ENCODE results near the gene ZNF655. TPM values are rescaled to one million over a fixed set of nuclear protein-coding genes. Genes with fewer than 3 reads are reported as not detected.
A peak's percentile ranks its signal among the peaks of the same experiment; 100 is the strongest.

ZNF655 gene
- polyA plus RNA-seq, 1 donor (not counting 4 experiments of a cell fraction or from before 2014, with no cell fraction given): 71.1 TPM

- H3K9me1 ChIP-seq (ENCODE audit: control insufficient read depth, extremely low read depth, insufficient read depth, low read length): no peaks in the 10 kb centered on the region
- H3K36me3 ChIP-seq (ENCODE audit: control insufficient read depth in 2 of 2, extremely low read depth in 1 of 2, insufficient read depth in 2 of 2, low read length in 2 of 2): peaks cover 1 to 8% of the 10 kb centered on the region in 2 experiments
- H3K4me1 ChIP-seq (ENCODE audit: control insufficient read depth, extremely low read depth, insufficient read depth, low read length): peaks cover 5% of the 10 kb centered on the region
- peak overlapping the region; percentile 98 for H2AFZ ChIP-seq (ENCODE audit: control insufficient read depth, low read length)
- peak overlapping the region; percentile 95 for H3K9ac ChIP-seq (ENCODE audit: control insufficient read depth, extremely low read depth, insufficient read depth, low read length)
- DNase-seq (ENCODE audit: low read depth, low spot score) (no peak), FAIRE-seq (no peak)
- H3K9me3 ChIP-seq (ENCODE audit: control insufficient read depth, low read depth, low read length): no peaks in the 10 kb centered on the region
- H3K4me3 ChIP-seq (ENCODE audit: control insufficient read depth in 2 of 3, extremely low read depth in 1 of 3, insufficient read depth in 2 of 3, low read depth in 1 of 3, low read length in 3 of 3): peak overlapping the region; percentile 92 to 94 (median 94)
- H3K4me2 ChIP-seq (ENCODE audit: control insufficient read depth, extremely low read depth, insufficient read depth, low read depth, low read length): peak overlapping the region; percentile 97
- H4K20me1 ChIP-seq (ENCODE audit: control insufficient read depth, extremely low read depth, insufficient read depth, low read length): no peaks in the 10 kb centered on the region
- no peak for TF ChIP-seq EZH2 (IDR thresholded peaks at IDR 0.05; ENCODE audit: low read length)
- TF ChIP-seq, protein P1, sequence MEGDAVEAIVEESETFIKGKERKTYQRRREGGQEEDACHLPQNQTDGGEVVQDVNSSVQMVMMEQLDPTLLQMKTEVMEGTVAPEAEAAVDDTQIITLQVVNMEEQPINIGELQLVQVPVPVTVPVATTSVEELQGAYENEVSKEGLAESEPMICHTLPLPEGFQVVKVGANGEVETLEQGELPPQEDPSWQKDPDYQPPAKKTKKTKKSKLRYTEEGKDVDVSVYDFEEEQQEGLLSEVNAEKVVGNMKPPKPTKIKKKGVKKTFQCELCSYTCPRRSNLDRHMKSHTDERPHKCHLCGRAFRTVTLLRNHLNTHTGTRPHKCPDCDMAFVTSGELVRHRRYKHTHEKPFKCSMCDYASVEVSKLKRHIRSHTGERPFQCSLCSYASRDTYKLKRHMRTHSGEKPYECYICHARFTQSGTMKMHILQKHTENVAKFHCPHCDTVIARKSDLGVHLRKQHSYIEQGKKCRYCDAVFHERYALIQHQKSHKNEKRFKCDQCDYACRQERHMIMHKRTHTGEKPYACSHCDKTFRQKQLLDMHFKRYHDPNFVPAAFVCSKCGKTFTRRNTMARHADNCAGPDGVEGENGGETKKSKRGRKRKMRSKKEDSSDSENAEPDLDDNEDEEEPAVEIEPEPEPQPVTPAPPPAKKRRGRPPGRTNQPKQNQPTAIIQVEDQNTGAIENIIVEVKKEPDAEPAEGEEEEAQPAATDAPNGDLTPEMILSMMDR (optimal IDR thresholded peaks at IDR 0.05 in 1 of 3, IDR thresholded peaks at IDR 0.05 in 1 of 3, conservative IDR thresholded peaks at IDR 0.05 in 1 of 3; ENCODE audit: extremely low read depth in 1 of 3, insufficient read depth in 2 of 3, low read length in 3 of 3): no peak
- H3K79me2 ChIP-seq (ENCODE audit: control insufficient read depth, insufficient read depth, low read length): peaks cover 15% of the 10 kb centered on the region
- H3K27ac ChIP-seq (ENCODE audit: control insufficient read depth, insufficient read depth, low read length): peak overlapping the region; percentile 86
- H3K27me3 ChIP-seq (ENCODE audit: control insufficient read depth, extremely low read depth, insufficient read depth, low read length): no peaks in the 10 kb centered on the region
- dilution Hi-C loops (cut with MboI; ENCODE audit: extremely low pct_ligation_motif_present, low sequenced_read_pairs): no loop called here
These were observed 7.1 kb upstream of the ZNF655 start for GRCh38 chr7:99551334-99551733.

GRCh38 chr7:99551767-99552463 is 6.5 kb upstream of the ZNF655 start, which contains the start of gene FAM200A:
FAM200A (minus strand) TSS chr7:99552114; CDS start chr7:99548407, 3,707 bp downstream.
- peak; percentile 66 for FAIRE-seq

More at GRCh38 chr7:99551767-99552463, 6.5 kb upstream of the ZNF655 start, which contains the start of gene FAM200A:
- H3K4me3 ChIP-seq (ENCODE audit: control insufficient read depth in 2 of 3, extremely low read depth in 1 of 3, insufficient read depth in 2 of 3, low read depth in 1 of 3, low read length in 3 of 3): peak within 1 kb of the TSS; percentile 92 to 94 (median 94)
- no peak for DNase-seq (ENCODE audit: low read depth, low spot score)
- peaks cover 15% of the 10 kb centered on the region for H3K79me2 ChIP-seq (ENCODE audit: control insufficient read depth, insufficient read depth, low read length)
- H3K4me2 ChIP-seq (ENCODE audit: control insufficient read depth, extremely low read depth, insufficient read depth, low read depth, low read length): peak within 1 kb of the TSS; percentile 97
- H3K4me1 ChIP-seq (ENCODE audit: control insufficient read depth, extremely low read depth, insufficient read depth, low read length): peaks cover 5% of the 10 kb centered on the region
- H3K9ac ChIP-seq (ENCODE audit: control insufficient read depth, extremely low read depth, insufficient read depth, low read length): peak within 1 kb of the TSS; percentile 95
- H4K20me1 ChIP-seq (ENCODE audit: control insufficient read depth, extremely low read depth, insufficient read depth, low read length): no peaks in the 10 kb centered on the region
- peaks cover 1 to 8% of the 10 kb centered on the region in 2 experiments for H3K36me3 ChIP-seq (ENCODE audit: control insufficient read depth in 2 of 2, extremely low read depth in 1 of 2, insufficient read depth in 2 of 2, low read length in 2 of 2)
- H3K9me3 ChIP-seq (ENCODE audit: control insufficient read depth, low read depth, low read length): no peaks in the 10 kb centered on the region
- peak within 1 kb of the TSS; percentile 98 for H2AFZ ChIP-seq (ENCODE audit: control insufficient read depth, low read length)
- peak within 1 kb of the TSS; percentile 86 for H3K27ac ChIP-seq (ENCODE audit: control insufficient read depth, insufficient read depth, low read length)
- no peaks in the 10 kb centered on the region for H3K27me3 ChIP-seq (ENCODE audit: control insufficient read depth, extremely low read depth, insufficient read depth, low read length)
- no peak for TF ChIP-seq EZH2 (IDR thresholded peaks at IDR 0.05; ENCODE audit: low read length)
- TF ChIP-seq, protein P1 (optimal IDR thresholded peaks at IDR 0.05 in 1 of 3, IDR thresholded peaks at IDR 0.05 in 1 of 3, conservative IDR thresholded peaks at IDR 0.05 in 1 of 3; ENCODE audit: extremely low read depth in 1 of 3, insufficient read depth in 2 of 3, low read length in 3 of 3): no peak
- dilution Hi-C loops (cut with MboI; ENCODE audit: extremely low pct_ligation_motif_present, low sequenced_read_pairs): no loop called here
- no peaks in the 10 kb centered on the region for H3K9me1 ChIP-seq (ENCODE audit: control insufficient read depth, extremely low read depth, insufficient read depth, low read length)
